NCI-H2107 (cell line): ENCODE results near the gene BTBD6.
"Not testable (repeated sequence)": the region's sequence is repeated elsewhere in the genome, so short reads cannot be mapped to it uniquely, and the experiment has no call there.

ENCODE experiments used
- DNase-seq: peaks from one replicate; lab custom pipeline; 2025; lab: John Stamatoyannopoulos, UW

Gene BTBD6

DNA sequence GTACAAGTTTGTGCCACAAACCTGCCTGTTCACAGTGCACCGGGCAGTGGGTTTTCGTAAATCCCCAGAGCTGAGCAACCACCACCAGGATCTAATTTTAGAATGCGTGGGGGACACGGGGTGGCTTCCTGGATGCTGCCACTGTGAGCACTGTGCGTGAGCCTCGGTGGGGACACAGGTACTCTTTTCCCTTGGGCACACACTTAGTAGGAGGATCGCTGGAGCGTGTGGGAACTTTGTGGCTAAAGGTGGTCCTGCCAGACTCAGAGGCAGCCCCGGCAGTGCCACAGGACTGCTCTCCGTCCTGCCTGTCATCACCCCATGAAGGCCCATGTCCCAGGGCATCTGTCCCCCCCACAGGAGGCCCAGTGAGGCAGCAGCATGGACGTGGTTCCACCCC lies 21.1 kb downstream of the BTBD6 start:
- no peak for DNase-seq

DNA sequence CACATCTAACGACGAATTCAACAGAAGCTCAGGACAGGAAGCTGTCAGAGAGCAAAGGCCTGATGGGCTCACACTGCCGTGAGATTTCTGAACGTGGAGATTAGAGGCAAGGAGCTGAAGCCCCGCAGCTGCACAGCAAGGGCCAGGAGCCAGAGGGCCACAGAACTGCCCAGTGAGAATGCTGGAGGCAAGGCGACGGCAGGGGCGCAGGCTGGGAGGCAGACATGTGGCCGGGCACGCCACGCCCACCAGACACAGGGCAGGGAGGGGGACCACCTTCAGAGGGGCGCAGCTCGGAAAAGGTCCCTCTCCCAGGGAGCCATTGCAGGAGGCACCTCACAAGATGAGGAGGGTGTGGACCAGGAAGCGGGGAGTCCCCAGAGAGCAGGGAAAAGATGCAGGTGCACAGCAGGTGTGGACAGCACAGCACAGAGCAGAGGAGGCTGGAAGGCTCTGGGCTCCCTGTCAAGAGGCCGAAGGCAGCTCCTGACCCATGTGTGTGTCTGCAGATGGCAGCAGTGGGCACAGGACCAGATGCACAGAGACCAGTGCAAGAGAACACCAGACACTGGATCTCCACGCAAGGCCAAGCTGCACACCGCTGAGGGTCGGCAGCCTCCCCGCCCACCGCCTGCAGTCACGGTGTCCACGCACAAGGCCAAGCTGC lies 23.0 kb downstream of the BTBD6 start:
- no peak for DNase-seq

DNA sequence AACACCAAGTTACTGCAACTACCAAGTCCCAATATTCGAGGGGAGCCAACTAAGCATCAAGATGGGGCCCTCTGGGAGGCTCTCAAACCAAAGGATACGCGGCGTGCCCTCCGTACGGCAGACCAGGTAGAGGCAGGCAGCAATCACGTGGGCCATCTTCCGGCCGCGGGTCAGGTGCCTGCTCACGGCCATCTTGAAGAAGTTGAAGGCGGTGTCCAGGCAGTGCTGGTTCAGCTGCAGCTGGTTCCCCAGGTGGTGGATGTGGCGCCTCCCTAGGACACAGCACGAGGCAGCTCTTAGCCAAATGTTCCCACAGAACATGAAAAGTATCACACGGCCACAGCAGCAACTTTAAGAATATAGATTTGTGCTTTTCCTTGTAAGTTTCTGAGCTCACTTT lies 24.3 kb downstream of the BTBD6 start:
- DNase-seq: no peak

DNA sequence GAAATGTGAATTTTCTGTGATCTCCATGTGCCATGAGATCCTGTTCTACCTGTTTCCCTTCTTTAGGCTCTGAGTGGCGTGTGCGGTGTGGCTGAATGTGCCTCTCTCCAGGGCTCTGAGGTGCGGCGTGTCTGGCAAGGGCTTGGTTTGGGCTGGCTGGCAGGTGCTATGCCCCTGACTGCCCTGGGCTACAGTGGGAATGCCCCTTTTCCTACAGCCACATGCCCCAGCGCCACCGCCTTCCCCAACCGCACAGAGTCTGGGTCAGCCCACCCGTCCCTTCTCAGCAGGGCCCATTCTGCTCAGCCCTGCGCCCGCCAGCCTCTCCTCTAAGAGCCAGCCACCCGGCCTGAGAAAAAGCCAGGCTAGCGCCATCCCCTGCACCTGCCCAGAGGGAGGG lies 24.7 kb downstream of the BTBD6 start:
- no peak for DNase-seq

DNA sequence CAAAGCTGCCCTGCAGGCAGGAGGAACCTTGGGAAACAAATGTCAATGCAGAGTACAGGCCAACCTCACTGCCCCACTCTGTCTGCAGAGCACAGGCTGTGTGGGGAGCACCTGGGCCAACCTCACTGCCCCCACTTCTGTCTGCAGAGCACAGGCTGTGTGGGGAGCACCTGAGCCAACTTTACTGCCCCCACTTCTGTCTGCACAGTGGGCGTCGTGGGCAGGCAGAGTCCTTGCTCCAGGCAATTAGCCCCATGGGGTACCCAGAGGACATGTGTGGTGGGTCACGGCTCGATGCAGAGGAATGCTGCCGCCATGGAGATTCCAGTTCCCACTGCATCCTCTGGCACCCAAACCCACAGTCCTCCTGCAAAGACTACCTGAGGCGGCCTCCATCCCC lies 26.3 kb downstream of the BTBD6 start:
- DNase-seq: no peak

DNA sequence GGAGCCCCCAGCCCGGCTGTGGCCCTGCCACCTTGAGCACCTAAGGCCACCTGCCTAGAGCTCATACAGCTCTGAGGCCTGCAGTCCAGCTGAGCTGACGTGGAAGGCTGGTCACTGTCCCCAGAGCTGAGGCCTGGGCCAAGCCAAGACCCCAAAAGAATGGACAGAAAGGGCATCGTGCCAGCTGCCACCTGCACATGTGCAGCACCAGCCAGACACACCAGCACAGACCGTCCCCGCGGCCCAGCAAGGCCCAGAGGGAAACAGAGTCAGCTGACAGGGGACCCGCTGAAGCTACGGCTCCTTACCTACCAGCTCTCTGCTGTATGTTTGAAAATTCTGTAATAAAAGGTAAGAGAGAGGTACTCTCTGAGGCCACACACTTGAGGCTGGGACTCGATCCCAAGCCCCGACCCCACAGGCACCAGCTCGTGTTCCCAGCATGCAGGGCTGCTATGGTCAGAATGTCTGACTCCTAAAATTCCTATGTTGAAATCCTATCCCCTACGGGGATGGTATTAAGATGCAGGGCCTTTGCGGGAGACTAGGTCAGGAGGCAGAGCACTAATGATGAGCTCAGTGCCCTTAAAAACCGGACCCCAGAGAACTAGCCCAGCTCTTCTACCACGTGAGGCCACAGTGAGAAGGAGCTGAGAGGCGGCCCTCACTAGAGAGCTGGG lies 27.1 kb downstream of the BTBD6 start:
- DNase-seq: no peak

DNA sequence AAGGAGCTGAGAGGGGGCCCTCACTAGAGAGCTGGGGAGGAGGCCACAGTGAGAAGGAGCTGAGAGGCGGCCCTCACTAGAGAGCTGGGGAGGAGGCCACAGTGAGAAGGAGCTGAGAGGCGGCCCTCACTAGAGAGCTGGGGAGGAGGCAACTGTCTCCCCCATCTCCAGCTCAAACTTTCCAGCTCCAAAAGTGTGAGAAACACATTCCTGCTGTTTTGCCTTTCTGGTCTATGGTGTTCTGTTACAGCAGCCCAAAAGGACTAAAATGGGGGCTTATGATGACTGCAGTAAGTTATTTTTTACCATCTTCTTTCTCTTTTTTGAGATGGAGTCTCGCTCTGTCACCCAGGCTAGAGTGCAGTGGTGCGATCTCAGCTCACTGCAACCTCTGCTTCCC lies 29.1 kb downstream of the BTBD6 start:
- DNase-seq: not testable (repeated sequence)

DNA sequence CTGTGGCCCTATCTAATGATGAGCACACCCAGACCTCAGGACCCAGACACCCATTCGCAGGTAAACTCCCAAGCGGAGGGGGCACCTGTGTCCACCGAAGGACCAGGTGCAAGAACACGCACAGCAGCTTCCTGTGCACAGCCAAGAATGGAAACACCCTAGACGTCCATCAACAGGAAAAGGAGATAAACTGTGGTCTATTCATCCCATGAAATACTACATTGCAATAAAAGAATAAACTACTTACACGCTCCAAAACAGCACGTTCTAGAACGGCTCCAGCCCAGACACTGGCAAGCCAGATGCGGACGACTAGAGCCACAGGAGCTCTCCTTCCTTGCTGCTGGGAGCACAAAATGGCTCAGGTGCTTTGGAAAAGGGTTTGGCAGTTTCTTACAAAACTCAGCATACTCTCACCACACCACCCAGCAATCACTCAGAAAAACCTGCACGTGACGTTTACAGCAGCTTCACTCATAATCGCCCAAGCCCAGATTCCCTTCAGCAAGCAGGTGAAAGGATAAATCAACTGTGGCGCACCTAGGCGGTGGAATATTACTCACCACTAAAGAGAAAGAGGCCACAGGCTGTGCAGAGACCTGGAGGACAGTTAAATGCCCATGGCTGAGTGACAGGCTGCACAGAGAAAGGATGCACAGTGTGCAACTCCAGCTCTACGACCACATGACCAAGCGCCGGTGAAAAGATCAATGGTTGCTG lies 31.5 kb downstream of the BTBD6 start:
- no peak for DNase-seq

DNA sequence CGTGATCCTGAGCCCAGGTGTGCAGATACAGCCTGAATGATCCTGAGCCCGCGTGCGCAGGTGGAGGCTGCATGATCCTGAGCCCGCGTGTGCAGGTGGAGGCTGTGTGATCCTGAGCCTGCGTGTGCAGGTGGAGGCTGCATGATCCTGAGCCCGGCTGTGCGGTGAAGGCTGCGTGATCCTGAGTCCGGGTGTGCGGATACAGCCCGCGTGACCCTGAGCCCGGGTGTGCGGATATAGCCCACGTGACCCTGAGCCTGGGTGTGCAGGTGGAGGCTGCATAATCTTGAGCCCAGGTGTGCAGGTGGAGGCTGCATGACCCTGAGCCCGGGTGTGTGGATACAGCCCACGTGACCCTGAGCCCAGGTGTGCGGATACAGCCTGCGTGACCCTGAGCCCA lies 32.2 kb downstream of the BTBD6 start:
- DNase-seq: no peak

DNA sequence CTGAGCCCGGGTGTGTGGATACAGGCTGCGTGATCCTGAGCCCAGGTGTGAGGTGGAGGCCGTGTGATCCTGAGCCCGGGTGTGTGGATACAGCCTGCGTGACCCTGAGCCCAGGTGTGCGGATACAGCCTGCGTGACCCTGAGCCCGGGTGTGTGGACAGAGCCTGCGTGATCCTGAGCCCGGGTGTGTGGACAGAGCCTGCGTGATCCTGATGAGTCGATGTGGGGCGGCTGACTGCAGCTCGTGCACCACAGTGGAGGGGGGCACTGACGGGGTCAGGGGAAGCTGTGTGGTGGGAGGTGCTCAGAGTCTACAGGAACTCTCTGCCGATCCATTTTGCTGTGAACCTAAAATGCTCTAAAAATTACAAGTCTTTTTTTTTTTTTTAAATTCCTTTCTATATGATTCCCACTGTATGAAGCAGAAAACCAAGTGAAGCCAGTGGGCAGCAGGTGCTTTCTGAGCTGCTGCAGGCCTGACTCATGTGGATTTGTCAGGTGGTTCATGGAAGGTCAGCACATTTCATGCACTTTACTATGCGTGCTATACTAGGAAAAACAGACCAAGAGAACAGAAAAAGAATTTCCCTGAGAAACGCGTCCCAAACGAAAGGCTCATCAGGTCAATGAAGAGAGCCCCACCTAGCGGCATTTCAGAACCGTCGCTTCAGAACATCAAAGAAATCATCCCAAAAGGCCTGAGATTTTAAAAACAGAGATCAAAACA lies 33.2 kb downstream of the BTBD6 start:
- DNase-seq: no peak

DNA sequence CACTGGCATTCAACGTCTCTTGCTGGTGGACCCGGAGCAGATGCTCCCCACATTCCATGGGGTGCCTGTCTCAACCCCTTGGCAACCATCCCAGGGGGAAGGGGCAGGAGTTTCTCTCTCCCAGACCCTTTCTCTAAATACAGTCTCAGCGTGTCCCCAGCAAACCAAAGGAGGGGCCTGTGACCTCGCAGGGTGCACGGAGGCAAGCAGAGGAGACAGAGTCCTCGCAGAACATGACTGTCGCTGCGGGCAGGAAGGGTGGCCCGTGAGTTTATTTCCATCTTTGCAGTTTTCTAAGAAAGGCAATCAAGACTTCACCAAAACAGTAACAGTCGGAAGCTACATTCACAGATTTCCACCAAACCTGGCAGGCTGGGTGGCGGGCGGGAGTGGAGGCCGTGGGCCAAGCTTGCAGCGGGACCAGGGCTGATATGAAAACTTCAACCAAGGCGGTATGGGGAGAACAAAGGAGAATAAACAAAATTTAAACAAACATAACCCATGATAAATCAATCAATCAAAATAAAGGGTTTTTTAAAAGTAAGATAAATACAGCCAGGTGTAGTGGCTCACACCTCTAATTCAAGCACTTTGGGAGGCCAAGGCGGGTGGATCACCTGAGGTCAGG lies 33.9 kb downstream of the BTBD6 start:
- DNase-seq: no peak

DNA sequence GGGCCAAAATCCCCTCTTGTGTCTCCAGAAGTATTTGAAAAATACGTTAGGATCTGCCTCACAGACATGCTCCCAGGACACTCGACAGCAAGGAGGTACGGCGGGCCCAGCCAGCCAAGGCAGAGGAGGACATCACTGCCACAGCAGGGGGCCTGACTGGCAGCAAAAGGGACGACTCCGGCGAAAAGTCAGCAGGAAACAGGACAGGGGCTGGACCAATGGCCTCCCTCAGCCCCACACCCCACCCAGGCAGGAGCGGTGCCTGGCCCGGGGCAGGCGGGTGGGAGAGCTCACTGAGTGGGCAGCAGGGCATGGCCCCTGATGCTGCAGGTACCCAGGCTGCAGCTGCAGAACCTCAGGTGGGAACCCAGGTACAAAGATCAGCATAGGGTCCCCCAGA lies 34.7 kb downstream of the BTBD6 start:
- no peak for DNase-seq

DNA sequence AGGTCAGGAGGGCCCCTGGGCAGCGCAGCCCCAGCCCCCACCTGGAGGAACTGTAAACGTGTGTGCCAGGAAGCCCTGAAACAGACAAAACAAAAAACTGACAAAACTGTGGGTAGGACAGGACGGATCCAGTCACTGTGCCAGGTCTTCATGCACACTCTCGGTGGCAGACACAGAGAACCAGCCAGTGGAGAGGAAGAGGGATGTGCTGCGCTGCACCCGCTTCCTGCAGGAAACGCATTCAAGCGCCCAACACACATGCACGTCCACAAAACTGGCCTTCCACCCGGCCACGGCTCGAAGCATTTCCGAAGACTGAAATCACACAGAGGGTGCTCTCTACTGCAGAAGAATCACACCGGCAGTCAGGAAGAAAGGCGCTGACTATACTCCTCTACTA lies 35.6 kb downstream of the BTBD6 start:
- no peak for DNase-seq

DNA sequence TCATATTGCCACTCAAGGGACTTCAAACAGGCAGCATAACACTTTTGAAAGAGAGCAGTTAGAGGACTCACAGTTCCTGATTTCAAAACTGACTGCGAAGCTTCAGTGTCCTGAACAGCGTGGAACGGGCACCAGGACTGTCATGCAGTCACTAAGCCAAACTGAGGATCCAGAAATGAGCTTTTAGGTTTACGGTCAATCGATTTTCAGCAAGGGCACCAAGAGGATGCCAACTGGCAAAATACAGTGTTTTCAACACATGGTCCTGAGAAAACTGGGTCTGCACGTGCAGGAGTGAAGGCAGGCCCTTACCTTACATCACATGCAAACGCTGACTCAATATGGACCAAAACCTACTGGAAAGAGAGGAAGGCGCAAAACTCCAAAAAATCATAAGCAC lies 36.8 kb downstream of the BTBD6 start:
- no peak for DNase-seq

DNA sequence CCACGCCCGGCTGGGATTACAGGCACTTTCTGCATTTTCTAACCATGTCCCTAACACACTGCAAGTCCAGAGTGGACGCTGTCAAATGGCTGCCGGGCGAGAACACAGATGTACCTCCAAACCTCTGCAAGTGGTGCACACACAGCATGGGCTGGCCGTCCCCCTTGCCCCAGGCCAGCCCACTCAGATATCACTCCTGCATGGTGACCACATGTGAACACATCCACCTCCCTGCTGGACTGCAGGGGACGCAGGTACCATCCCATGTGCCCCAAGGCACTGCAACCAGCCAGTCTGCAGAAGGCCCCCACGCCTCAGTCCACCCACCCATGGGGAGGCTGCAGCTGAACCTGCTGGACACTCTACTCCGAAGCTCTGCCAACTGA lies 38.4 kb downstream of the BTBD6 start:
- DNase-seq: no peak

DNA sequence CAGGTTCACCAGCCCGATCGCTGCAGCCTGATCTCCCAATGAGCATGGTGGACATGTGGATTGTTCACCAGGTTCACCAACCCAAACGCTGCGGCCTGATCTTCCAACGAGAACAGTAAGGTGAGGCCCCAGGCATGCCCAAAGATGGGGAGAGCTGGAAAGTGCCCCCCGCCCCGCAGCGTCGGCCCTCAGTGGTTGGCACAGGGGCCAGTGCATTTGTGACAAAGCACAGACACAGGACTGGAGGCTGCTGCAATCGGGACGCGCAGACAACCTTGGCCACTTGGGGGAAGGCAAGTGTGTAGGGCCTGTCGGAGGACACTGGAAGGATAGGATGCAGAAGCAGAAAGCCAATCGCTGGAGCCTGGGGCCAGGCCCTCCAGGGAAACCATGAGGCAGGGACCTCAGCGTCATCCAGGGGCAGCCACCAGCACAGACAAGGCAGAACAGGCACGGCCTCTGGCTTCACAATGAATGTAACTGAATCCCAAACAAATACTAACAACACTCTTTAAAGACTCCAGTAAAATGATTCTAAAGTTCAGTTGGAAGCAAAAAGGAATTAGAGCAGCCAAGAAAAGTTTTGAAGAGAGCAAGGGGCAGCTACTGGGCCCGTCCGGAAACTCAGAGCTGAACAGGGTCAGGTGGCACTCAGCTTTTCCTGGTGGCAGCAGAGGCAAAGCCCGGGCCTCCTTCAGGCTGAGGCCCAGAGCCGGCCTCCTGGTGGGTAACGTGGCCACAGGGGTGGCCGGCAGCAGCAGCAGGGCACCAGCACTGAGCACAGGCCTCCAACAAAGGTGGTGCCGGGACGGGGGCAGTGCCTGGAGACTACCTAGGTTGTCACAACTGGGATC lies 39.1 kb downstream of the BTBD6 start:
- no peak for DNase-seq

DNA sequence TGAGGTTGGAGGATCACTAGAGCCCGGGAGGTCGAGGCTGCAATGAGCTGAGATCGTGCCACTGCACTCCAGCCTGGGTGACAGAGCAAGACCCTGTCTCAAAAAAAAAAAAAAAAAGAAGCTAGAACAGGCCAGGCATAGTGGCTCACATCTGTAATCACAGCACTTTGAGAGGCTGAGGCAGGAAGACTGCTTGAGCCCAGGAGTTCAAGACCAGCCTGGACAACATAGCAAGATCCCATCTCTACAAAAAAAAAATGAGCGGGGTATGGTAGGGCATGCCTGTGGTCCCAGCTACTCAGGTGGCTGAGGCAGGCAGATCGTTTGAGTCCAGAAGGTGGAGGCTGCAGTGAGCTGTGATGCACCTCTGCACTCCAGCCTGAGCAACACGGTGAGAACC lies 40.6 kb downstream of the BTBD6 start:
- DNase-seq: not testable (repeated sequence)

DNA sequence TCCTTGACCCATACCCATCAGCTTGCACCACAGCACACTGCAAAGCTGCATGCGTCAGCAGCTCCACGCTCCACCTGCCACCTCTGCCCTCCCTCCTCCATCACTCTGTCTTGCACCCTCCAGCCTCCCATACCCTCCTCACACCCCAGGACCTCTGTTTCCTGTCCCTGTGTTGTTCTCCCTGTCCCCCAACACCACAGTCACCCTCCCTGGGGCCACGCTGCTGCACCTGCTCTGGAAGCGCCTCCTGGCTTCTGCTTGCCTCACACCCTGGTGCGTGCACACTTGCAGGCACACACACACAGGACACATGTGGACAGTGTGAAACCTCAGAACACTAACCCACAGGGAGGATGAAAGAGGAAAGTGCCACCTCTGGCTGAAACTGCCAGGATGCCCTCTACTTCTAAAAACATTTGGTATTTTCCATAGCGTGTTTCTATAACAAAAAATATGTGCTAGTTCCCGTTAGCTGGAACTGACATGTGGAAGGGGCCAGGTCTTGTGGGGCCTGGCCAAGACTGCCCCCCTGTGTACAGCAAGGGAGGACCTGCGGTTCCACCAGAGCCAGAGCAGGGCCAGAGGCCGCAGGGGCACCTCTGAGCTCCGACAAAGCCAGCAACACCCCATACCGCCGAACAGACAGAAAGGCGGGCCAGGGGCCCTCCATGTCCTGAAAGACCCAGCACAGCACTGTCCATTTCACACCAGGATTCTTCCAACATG lies 42.5 kb downstream of the BTBD6 start:
- no peak for DNase-seq

DNA sequence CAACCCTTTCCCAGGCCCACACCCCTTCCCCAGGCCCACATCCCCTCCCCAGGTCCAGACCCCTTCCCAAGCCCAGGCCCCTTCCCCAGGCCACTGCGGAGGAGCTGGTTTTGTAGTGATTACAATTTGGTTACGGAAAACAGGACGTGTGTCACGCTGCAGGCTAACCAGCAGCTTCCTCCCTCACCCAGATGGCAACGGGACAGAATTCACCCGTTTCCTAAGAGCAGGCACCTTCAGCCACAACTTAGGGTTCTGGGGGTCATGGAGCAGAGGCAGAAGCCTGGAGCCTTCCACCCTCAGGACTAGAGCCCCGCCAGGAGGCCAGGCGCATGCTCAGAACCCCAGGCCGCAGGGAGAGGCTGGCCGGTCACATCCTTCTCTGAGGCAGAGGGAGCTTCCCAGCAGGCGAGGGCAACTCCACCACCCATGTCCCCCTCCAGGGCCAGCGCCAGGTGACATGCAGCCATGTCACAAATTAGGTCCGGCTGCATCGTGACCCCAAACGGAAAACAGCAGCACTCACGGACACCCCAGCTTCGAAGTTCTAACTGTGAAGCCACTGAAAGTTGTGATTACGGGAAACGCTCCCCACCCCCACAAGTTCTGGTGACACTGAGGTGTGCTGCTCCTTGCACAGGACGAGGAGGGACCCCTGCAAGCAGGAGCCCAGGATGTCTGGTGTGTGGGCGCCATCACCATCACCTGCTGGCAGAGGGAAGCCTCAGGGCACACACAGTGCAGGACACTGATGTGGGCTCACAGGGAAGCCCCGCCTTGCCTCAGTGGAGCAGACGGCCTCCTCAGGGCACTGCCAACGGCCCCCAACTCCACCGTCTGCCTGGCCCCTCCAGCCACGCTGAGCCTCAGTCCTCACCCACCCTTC lies 44.7 kb downstream of the BTBD6 start:
- no peak for DNase-seq

DNA sequence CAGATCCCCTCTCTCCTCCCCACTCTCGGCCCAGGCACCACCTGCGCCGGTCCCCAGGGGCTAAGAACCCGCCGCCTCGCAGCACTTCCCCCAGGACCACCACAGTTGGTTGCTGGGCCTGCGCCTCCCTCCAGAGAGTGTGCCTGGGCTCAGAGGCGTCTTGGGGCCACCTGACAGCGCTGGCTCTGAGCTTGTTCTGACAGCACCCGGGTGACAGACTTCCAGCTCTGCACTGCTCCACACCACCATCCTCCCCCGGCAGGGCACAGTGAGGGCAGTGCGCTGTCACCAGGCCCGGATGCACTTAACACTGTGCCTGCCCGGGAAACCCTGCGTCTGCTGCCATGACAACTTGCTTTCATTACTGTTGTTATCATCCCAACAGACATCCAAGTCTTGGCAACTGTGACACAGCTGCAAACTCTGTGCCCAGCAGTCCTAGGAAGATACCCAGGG lies 45.8 kb downstream of the BTBD6 start:
- peak; percentile 67 for DNase-seq
